Panc1 (cell line): Measurements from ENCODE around the gene CARMIL1. TPM values are rescaled to one million over a fixed set of nuclear protein-coding genes. Genes with fewer than 3 reads are reported as not detected.

Experiments used
- ATAC-seq: fragments of 200-7000 bp; cut with Tn5 transposase; 2 replicates; pipeline ENCODE4 v1.9.1; 2020; ENCODE audit warnings: mild to moderate bottlenecking, moderate library complexity
- BruUV-seq: library from RNA; stranded (reverse); fragments of 400-500 nt; replicated peaks from 2 replicates; lab custom pipeline; 2021; lab: Mats Ljungman, UMichigan
- CTCF ChIA-PET: fragments of 300-600 bp; sonication (Branson Sonifier 250); formaldehyde crosslinking; loops from one replicate; lab custom pipeline; 2022; ENCODE audit warnings: antibody characterized with exemption; lab: Charles Lee
- POLR2A ChIA-PET: fragments of 300-600 bp; sonication (Branson Sonifier 250); formaldehyde crosslinking; loops from one replicate; lab custom pipeline; 2022; ENCODE audit warnings: antibody characterized with exemption; lab: Charles Lee
- DNase-seq: peaks from one replicate; pipeline ENCODE4 v3.0.0-alpha.2; 2010; ENCODE audit warnings: low read depth, low spot score
- H3K27ac ChIP-seq: 2 replicates; pipeline ENCODE4 v1.5.1; 2011; ENCODE audit warnings: mild to moderate bottlenecking, low read length, inconsistent platforms
- H3K27me3 ChIP-seq: fragments of 200-500 bp; sonication (Bioruptor generic); 2 replicates; pipeline ENCODE4 v1.6.0; 2014; ENCODE audit warnings: low read length, inconsistent platforms; ENCODE audit not compliant: control insufficient read depth, insufficient read depth
- H3K36me3 ChIP-seq: fragments of 200-500 bp; sonication (Bioruptor generic); 2 replicates; pipeline ENCODE4 v1.5.1; 2014; ENCODE audit warnings: inconsistent platforms, mild to moderate bottlenecking, low read length, moderate library complexity; ENCODE audit not compliant: control insufficient read depth, insufficient read depth
- H3K4me1 ChIP-seq: 2 replicates; pipeline ENCODE4 v1.5.1; 2011; ENCODE audit warnings: inconsistent platforms, mild to moderate bottlenecking, low read length, moderate library complexity; ENCODE audit not compliant: control insufficient read depth, insufficient read depth
- H3K4me3 ChIP-seq, 2 experiments: 2 replicates each; pipeline ENCODE4 v1.5.1; 2011 to 2012; ENCODE audit warnings: low read depth in 2 of 2, low read length in 2 of 2, mild to moderate bottlenecking in 2 of 2, inconsistent platforms in 1 of 2, moderate library complexity in 1 of 2
- H3K9me3 ChIP-seq: fragments of 200-500 bp; sonication (Bioruptor generic); 2 replicates; pipeline ENCODE4 v1.5.1; 2014; ENCODE audit warnings: low read depth, mild to moderate bottlenecking, inconsistent platforms, low read length, moderate library complexity; ENCODE audit not compliant: control insufficient read depth, insufficient read depth
- CTCF ChIP-seq: fragments of 450-650 bp; IDR thresholded peaks from 2 replicates; pipeline ENCODE4 v1.5.1; 2017; ENCODE audit warnings: mild to moderate bottlenecking
- POLR2AphosphoS5 ChIP-seq: IDR thresholded peaks from 2 replicates; pipeline ENCODE4 v1.6.1; 2012; ENCODE audit warnings: mild to moderate bottlenecking, low read depth, low read length, moderate library complexity
- REST ChIP-seq, 2 experiments: IDR thresholded peaks; 2 replicates each; pipeline ENCODE4 v1.6.1; 2011 to 2012; ENCODE audit warnings: low read depth in 2 of 2, control low read depth in 1 of 2, low read length in 1 of 2, mild to moderate bottlenecking in 1 of 2, moderate library complexity in 1 of 2; ENCODE audit not compliant: insufficient read depth in 1 of 2
- SIN3A ChIP-seq: IDR thresholded peaks from 2 replicates; pipeline ENCODE4 v1.6.1; 2012; ENCODE audit warnings: low read depth, mild to moderate bottlenecking, low read length, moderate library complexity, borderline replicate concordance; ENCODE audit not compliant: insufficient read depth
- TCF7L2 ChIP-seq: IDR thresholded peaks from 2 replicates; pipeline ENCODE4 v1.6.1; 2011; ENCODE audit warnings: mild to moderate bottlenecking, low read depth, low read length, inconsistent platforms
- in situ Hi-C: cut with HindIII; loops from 2 replicates; pipeline ENCODE4 v1.10.0; 2016; ENCODE audit warnings: low sequenced_read_pairs, low pct_unique_long_range_greater_than_20kb
- intact Hi-C: fragments of 100-400 bp; cut with micrococcal nuclease; formaldehyde crosslinking; loops from one replicate; pipeline ENCODE4 v1.10.0; 2022; ENCODE audit not compliant: unreplicated experiment
- total RNA-seq: library from RNA; stranded (reverse); gene quantifications from one replicate; pipeline ENCODE4 v1.2.1, GENCODE V29; 2021; ENCODE audit not compliant: unreplicated experiment

The CARMIL1 gene
- total RNA-seq, 1 experiment from 2014 or later, result 4.0 TPM

- ATAC-seq, result no peak
- no peak overlapping the region for H3K4me3 ChIP-seq
- intact Hi-C loops (no loop called here), in situ Hi-C loops (no loop called here)
- POLR2A ChIA-PET, result no interaction called here
- no peaks in the 10 kb centered on the region; the same call in 1 of the 2 replicates for H3K27me3 ChIP-seq
- H3K9me3 ChIP-seq, result no peaks in the 10 kb centered on the region
- no peak for DNase-seq
- H3K36me3 ChIP-seq, result no peaks in the 10 kb centered on the region
- no peak overlapping the region for H3K27ac ChIP-seq
- CTCF ChIA-PET, result no interaction called here
- no TSS peak for BruUV-seq
- TF ChIP-seq TCF7L2 (no peak), POLR2AphosphoS5 (no peak), SIN3A (no peak), REST (IDR thresholded peaks at IDR 0.05; ENCODE audit: insufficient read depth in 1 of 2, low read depth in 2 of 2, low read length in 1 of 2) (no peak), CTCF (no peak)
- H3K4me1 ChIP-seq, result no peaks in the 10 kb centered on the region
These were observed 327.0 kb downstream of the CARMIL1 start for GRCh38 chr6:25606151-25606550.

- no peaks in the 10 kb centered on the region for H3K36me3 ChIP-seq
- in situ Hi-C loops (no loop called here), intact Hi-C loops (no loop called here)
- DNase-seq, result no peak
- no peaks in the 10 kb centered on the region for H3K4me1 ChIP-seq
- ChIA-PET CTCF (interaction anchor here (0.5 kb wide), 1 partner anchor 25 kb away, joined by 4 read pairs; no protein-coding TSS in a partner anchor), POLR2A (no interaction called here)
- H3K27me3 ChIP-seq, result no peaks in the 10 kb centered on the region; the same call in 1 of the 2 replicates
- TF ChIP-seq POLR2AphosphoS5 (no peak), TCF7L2 (no peak), CTCF (no peak), REST (IDR thresholded peaks at IDR 0.05; ENCODE audit: insufficient read depth in 1 of 2, low read depth in 2 of 2, low read length in 1 of 2) (no peak), SIN3A (no peak)
- no TSS peak for BruUV-seq
- H3K27ac ChIP-seq, result no peak overlapping the region
- no peaks in the 10 kb centered on the region for H3K9me3 ChIP-seq
- H3K4me3 ChIP-seq, result no peak overlapping the region
- no peak for ATAC-seq
These were observed 329.5 kb downstream of the CARMIL1 start for GRCh38 chr6:25608558-25609174.
